Measurements from ENCODE around the gene NRDC.

DNA sequence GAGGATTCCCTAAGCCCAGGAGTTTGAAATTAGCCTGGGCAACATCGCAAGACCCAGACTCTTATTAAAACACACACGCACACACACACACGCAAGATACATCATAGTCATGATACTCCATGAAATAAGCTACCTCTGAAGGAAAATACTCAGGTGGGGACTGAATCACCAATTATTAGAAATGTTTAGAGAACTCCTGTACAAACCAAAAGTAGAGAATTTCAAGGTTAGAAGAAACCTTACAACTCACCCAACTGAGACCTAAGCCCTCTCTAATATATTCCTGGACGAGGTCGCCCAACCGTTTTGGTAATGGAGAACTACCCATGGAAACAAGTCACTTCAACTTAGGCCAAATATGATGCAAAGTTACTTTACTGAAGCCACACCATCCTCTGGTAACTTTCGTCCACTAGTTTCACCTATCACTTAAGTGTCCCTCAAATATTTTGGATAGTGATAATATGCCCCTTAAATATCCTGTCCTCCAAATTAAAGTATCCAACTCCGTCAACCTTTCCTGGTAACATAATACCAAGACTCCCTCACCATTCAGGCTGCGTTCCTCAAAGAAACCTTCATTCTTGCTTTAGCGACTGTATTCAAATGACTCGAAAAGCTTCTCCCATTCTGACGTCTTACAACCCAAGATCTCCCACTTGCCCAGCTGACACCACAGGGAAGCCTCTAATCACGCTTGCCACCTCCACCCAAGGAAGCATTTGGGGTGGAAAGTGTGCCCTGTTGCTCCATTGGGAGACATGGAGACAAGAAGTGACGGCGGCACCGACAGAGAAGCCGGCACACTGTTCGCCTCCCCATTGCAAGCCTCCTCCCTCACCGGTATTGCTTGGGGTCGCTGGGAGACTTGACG lies 856 bp downstream of the NRDC start:
- TF ChIP-seq, protein P1, sequence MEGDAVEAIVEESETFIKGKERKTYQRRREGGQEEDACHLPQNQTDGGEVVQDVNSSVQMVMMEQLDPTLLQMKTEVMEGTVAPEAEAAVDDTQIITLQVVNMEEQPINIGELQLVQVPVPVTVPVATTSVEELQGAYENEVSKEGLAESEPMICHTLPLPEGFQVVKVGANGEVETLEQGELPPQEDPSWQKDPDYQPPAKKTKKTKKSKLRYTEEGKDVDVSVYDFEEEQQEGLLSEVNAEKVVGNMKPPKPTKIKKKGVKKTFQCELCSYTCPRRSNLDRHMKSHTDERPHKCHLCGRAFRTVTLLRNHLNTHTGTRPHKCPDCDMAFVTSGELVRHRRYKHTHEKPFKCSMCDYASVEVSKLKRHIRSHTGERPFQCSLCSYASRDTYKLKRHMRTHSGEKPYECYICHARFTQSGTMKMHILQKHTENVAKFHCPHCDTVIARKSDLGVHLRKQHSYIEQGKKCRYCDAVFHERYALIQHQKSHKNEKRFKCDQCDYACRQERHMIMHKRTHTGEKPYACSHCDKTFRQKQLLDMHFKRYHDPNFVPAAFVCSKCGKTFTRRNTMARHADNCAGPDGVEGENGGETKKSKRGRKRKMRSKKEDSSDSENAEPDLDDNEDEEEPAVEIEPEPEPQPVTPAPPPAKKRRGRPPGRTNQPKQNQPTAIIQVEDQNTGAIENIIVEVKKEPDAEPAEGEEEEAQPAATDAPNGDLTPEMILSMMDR (IDR thresholded peaks at IDR 0.05; ENCODE audit: insufficient read depth, low read length, poor library complexity, severe bottlenecking), result no peak
- TF ChIP-seq EZH2phosphoT487 (conservative IDR thresholded peaks at IDR 0.05; ENCODE audit: low read length), result no peak

All from SU-DHL-6 (cell line).